ENCODE results near the gene VAC14.

GRCh38 chr16:70678121-70678897 is 122.6 kb downstream of the VAC14 start:
- TF ChIP-seq REST (IDR thresholded peaks at IDR 0.05; ENCODE audit: insufficient read depth in 1 of 2, low read depth in 2 of 2, low read length in 2 of 2) (no peak), TAF1 (IDR thresholded peaks at IDR 0.05; ENCODE audit: borderline replicate concordance, insufficient read depth, low read length) (no peak), POLR2AphosphoS5 (IDR thresholded peaks at IDR 0.05; ENCODE audit: low read depth, low read length) (no peak), SIN3A (IDR thresholded peaks at IDR 0.05; ENCODE audit: borderline replicate concordance, insufficient read depth, low read length) (no peak)
